Stimulated activated CD4-positive, alpha-beta T cell treated with anti-CD3 and anti-CD28 coated beads, Interleukin-1b, Interleukin-23, amount 100 ng/mL, for 24 hours (primary cell): ENCODE data around the gene GRID2IP.
"Not testable (repeated sequence)": the region's sequence is repeated elsewhere in the genome, so short reads cannot be mapped to it uniquely, and the experiment has no call there.

Source experiments
- DNase-seq, 4 experiments: peaks; one replicate each; pipeline ENCODE4 v3.0.0-alpha.2; 2020; ENCODE audit warnings: low read depth in 4 of 4, low spot score in 1 of 4

Gene GRID2IP

DNA sequence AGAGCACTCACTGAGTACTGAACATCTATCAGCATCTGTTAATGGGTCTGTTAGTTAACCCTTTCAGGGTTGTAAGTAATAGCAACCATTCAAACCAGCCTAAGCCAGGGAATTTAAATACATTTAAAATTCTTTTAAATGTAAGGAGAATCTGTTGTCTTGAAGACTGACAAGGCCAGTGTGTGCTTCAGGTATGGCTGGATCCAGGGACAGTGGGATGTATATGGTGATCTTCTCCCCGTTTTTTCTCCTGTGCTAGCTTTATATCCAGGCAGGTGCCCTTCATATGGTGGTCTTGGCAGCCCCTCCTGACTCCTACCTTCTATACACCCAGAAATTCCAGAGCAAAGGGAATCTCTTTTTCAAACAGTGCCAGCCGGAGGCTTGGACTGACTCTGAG is 56.9 kb downstream of the GRID2IP start:
- DNase-seq, result no peak

DNA sequence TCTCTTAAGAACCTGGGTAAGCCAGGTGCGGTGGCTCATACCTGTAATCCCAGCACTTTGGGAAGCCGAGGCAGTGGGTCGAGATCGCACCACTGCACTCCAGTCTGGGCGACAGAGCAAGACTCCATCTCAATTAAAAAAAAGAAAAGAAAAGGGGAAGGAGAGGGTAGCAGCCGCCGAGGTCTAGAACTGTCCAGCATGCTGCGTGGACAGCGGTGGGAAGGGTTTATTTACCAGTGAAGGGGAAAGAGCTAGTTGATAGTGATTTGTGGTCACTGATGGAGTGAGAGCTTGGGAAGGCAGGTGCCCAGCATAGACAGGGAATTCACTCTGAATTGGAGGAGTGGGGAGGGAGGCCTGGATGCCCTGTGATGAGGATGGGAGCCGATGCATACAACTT is 60.1 kb downstream of the GRID2IP start:
- no peak for DNase-seq

DNA sequence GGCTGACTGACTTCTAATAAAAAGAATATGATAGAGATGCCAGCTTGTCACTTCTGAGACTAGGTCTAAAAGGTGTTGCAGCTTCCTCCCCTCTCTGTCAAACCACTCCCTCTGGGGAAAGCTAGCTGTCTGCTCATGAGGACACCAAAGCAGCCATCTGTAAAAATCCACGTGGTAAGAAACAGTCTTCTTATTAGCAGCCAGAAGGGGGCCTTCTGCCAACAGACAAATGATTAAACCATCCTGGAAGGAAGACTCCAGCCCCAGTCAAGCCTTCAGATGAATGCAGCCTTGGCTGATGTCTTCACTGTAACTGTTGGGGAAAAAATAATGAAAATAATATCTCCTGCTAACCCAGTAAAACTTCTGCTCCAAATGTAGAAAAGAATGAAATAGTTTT is 61.6 kb downstream of the GRID2IP start:
- no peak for DNase-seq

DNA sequence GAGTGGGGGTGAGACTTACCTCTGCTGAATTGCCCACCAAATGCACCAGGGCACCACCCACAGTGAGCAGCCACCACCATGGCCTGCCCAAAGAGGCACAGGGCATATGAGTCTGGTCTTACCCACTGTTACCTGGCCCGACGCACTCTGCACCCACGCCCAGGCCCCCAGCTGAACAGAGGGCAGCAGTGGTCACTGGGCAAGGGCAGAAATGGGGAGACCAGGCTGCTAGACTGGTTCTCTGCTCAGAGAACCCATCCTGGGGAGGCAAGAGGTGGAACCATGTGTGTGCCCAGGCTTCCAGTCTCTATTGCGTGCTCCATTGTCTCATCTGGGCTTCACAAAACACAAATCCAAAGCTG is 64.1 kb downstream of the GRID2IP start:
- DNase-seq, result no peak

DNA sequence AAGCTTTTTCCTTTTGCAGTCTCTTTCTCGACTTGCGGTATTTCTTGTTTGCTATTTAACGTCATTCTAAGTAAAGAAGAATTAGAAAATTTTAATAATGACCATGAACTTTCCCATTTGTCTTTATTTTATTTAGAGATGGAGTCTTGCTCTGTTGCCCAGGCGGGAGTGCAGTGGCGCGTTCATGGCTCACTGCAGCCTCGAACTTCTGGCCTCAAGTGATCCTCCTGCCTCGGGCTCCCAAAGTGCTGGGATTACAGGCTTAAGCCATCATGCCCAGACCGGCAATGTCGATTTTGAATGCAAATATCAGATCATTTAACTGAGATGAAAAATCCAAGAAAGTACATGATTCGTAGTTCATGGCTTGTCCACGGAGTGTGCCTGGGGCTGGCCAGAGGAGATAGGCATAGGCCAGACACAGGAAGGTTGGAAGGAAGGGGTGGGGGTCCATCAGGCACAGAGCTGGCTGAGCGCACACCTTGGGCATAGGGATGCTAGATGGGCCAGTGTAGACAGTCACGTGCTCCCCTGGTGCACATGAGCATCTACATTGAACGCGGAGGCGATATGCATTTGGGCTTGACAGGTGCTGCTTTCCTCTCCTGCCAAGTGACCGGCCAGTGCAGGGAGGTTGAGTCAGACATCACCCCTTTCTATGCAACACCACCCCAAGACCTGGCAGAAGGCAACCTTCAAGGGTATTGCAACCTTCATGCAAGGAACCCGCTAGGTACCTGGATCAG is 64.7 kb downstream of the GRID2IP start:
- DNase-seq, result no peak

DNA sequence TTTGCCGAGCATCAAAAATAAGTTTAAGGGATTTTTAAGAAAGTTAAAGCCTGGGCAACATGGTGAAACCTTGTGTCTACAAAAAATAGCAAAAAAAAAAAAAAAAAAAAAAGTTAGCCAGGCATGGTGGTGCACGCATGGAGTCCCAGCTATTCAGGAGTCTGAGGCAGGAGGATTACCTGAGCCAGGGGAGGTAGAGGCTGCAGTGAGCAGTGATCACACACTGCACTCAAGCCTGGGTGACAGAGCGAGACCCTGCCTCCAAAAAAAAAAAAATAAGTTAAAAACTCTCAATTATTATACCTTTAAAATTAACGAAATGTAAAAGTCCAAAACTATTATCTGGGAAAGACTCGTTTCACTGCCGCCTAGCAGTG is 68.5 kb downstream of the GRID2IP start:
- DNase-seq, result no peak

DNA sequence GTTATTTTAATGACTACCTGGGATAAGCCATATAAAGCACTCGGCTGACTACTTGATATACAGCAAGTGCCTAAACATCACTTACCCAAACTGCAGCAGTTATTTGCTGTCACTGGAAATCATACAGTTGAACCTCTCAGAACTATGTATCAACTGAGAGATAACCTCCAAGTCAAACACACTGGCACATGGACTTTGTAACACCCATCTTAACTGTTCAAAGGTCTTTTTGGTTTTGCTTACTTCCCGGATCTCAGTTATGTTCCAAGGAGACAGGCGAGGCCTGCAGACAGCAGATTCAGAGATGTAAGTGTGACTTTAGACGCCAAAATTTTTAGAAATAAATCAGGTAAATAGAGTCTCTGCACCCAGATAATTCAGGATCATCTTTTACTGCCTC is 69.0 kb downstream of the GRID2IP start:
- no peak for DNase-seq

DNA sequence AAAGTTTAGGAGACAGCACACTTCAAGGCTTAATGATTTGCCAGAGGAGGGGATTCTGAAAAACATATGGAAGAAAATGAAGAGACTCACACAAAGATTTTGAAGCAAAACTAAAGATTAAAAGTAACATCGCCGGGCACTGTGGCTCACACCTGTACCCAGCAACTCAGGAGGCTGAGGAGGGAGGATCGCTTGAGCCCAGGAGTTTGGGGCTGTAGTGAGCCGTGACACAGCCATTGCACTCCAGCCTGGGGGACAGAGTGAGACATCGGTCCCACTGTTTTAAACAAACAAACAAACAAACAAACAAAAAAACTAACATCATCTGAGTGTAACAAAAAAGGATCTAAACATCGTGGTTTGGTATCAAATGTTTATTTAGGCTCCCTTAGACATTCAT is 69.8 kb downstream of the GRID2IP start:
- no peak for DNase-seq

DNA sequence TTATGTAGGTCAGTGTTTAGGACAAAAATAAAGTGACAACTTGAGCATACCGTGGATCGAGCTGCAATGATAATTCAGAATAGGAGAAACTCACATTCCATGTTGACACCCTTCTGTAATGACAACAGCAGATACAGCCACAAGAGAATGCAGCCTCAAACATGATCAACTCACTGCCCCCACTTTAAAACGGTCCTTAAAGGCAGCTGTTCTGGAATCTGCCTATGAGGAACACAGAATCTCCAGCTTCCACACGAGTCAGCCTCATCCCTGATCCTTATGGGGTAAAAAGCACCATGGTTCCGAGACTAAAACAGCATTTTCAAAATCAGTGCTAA is 71.0 kb downstream of the GRID2IP start:
- no peak for DNase-seq

DNA sequence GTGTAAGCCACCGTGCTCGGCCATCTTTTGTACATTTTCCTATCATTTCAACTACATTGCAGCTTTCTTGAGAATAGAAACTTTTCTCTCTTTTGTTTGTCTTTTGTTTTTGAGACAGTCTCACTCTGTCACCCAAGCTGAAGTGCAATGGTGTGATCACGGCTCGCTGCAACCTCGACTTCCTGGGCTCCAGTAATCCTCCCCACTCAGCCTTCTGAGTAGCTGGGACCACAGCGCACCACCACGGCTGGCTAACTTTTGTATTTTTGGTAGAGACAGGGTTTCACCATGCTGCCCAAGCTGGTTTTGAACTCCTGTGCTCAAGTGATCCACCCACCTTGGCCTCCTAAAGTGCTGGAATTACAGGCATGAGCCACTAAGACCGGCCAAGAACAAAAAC is 72.2 kb downstream of the GRID2IP start:
- no peak for DNase-seq

DNA sequence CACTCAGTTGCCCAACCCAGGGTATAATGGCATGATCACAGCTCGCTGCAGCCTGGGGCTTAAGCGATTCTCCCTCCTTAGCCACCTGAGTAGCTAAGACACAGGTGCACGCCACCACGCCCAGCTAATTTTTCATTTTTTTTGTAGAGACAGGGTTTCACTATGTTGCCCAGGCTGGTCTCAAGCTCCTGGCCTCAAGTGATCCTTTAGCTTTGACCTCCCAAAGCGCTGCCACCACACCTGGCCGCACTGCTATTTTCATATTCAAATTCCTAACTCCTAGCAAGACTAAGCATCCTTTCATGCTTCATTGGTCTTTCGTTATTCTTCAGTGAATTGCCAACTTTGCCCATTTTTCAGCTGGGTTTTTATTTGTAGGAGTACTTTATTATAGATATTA is 73.1 kb downstream of the GRID2IP start:
- no peak for DNase-seq

DNA sequence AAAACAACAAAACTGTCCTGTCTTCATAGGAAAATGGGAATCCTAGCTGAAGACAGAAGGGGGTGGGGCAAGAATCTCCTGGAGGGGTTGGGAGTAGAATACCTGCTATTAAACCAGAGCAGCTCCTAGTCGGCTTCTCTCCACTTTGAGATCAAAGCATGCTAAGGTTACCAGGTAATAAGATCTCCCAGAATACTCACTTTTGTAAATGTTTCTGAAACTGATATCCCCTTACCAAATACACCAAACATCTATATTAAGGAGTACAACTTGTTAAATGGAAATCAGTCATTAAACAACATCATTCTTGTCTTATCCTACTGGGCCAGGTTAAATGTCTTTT is 74.0 kb downstream of the GRID2IP start:
- DNase-seq, result no peak

DNA sequence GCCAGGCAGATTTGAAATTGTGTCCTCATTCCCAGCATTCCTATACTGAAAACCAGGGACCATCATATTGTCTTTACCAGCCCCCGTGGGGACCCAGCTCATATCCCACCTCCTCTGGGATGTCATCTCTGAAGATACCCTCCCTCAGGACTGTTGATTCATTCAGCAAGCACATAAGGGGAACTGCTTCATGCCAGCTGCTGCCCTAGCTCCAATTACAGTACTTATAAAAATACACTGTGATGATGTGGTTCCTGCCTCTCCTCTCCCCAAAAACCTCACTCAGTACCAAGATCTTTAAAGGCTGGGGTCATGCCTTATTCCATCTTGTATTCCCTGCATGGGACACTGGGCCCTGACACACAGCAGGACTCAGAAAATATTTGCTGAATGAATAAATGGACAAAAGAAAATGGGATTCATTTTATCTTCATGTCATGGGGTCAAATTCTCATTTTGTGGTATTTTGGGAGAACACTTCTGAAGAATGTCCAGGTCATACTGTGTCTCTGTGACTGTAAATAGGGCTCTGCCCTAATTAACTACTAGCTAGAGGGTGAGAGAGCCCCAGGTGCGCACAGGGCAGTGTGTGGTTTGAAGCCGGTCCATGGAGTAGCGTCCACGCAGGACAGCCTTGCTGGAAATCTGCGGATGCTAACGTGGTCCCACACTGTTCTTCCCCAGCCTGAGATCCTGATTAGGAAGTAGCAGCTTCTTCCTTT is 74.5 kb downstream of the GRID2IP start:
- no peak for DNase-seq

DNA sequence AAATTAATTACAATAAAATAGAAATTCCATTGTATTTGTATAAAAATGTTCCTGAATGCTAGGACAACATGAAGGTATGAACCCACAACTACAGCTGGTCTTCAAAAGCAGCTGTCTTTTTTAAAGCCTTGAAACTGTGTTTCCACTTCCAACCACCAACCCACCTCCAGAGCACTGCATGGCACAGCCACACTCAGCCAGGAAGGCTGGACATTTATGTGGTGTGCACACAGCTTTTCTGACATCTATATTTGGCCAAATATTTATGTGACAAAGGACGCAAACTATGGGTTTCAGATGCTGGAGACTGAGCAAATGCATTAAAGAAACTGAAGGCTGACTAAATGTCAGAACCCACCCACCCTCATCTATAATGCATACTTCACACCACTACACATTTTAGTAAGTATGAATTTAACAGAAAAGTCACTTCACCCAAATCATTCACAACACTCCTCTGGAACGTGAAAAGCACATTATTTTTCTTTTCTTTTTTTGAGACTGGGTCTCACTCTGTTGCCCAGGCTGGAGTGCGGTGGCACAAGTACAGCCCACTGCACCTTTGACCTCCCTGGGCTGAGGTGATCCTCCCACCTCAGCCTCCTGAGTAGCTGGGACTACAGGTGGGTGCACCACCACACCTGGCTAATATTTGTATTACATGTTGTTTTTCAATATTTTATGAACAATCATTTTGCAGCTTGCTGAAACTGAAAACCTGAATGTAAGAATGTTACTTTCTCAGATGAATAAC is 75.7 kb downstream of the GRID2IP start:
- DNase-seq, result no peak

DNA sequence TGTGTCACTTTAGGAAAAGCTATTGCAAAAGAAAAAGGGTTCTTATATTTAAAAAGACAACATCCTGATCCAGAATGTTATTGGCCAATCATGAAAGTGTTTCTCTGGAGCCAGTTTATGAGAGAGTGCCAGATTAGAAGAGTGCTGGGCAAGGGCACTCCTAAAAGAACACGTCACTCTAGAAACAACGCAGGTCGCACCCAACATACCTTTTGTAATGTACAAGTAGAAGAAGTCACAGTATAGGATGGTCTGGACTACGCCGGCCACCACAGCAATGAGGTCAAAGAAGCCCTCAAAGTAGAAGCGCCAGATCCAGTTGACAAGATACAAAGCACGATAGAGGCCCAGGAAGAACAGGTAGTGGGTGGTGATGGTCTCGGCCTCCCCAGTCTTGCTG is 85.4 kb downstream of the GRID2IP start:
- DNase-seq, result no peak

DNA sequence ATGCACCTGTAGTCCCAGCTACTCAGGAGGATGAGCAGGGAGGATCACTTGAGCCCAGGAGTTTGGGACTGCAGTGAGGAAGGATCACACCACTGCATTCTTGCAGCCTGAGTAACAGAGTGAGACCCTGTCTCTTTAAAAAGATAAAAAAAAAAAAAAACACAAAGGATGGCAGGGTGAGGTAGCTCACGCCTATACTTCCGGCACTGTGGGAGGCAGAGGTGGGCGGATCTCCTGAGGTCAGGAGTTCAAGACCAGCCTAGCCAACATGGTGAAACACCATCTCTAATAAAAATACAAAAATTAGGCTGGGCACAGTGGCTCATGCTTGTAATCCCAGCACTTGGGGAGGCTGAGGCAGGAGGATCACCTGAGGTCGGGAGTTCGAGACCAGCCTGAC is 87.7 kb downstream of the GRID2IP start:
- not testable (repeated sequence) for DNase-seq

DNA sequence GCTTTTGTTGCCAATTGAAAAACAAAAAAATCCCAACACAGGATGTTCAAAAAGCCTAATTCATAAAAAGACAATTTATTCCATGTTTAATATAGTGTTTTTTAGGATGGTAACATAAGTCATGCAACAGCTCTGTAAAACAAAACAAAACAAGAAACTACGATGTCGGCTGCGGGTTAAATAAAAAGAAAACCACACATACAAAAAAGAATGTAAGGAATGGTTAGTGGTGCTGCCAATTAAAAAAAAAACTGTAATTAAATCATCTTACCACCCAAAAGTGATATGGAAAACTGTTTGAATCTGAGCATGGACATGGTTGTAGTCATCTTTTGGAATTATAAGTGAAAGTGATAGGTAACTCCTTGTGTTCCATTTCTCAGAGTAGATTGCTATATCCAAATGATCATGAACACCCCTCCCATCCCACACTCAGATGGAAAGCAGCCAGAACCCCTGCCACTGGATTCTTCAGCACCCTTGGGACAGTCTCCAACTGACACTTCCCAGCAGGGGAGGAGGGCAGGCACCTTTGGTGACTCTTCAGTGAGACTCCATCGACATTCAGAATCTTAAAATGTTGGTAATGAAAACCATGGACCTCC is 89.2 kb downstream of the GRID2IP start:
- DNase-seq, result no peak

DNA sequence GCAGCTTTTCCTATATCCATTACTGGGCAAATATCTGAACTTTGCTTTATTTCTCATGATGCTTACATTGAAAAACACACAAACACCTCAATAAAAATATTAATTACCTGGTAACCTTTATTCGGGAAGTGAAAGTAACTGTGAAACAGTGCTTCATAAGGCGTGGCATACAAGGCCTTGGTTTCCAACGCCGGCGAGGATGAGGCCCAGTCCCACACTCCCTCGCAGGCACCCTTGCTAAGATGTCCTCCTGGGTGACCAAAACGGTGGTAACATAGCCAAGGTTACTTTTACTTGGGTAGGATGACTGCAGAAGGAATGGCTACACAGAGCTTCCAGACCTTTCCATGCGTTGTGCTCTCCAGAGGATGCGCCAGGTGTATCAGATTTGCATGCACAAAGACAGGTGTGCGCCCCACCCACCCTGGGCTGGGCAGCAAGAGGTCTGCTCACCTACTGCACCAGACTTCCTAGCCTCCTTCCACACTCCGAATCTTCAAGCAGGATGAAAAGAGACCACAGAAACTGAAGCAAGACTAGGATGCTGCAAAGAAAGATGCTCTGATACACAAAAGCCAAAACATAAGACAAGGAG is 90.2 kb downstream of the GRID2IP start:
- DNase-seq, result no peak

DNA sequence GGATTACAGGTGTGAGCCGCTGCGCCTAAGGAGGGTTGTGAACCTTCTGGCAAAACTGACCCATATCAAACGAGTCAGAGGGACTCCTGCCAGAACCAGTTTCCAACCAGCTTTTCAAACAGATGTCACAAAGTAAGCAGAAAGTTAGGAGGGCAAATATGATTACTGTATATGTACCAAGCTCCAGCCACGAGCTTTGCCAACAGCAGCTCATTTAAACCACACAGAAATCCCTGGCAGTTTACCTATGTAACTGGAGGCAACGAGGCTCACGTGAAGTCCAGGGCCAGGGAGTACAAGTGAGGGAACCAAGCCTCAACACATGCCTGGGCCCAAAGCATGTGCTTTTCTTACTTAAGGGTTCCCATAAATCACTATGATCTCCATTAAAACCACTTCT is 91.0 kb downstream of the GRID2IP start:
- no peak for DNase-seq

DNA sequence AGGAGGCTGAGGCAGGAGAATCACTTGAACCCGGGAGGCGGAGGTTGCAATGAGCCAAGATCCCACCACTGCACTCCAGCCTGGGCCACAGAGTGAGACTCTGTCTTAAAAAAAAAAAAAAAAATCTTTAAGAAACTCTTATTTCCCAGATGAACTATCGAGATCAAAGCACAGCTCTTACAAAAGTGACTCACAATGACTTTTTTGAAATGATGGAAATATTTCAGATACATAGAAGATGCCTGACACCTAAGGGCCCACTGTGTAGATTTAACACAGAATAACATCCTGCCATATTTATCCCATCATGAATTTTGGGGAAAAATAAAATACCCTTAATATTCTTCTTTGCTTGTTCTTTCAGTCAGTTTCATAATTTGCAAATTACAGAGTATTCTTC is 92.6 kb downstream of the GRID2IP start:
- not testable (repeated sequence) for DNase-seq

DNA sequence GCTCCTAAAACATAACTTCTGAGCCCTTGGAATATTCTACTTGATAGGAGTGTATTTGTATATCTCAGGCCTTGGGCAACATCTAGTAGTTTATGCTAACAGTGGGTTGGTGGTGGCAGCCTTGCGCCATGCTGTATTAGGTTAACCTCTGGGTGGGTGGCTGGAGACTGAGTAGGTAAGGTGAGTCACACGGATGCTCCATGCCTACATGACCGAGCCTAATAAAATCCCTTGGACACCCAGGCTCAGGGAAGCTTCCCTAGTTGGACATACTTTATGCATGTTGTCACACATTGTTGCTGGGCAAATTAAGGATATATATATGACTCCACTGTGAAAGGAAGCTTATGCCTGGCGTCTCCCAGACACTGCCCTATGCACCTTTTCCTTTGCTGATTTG is 97.5 kb downstream of the GRID2IP start:
- DNase-seq, result no peak

DNA sequence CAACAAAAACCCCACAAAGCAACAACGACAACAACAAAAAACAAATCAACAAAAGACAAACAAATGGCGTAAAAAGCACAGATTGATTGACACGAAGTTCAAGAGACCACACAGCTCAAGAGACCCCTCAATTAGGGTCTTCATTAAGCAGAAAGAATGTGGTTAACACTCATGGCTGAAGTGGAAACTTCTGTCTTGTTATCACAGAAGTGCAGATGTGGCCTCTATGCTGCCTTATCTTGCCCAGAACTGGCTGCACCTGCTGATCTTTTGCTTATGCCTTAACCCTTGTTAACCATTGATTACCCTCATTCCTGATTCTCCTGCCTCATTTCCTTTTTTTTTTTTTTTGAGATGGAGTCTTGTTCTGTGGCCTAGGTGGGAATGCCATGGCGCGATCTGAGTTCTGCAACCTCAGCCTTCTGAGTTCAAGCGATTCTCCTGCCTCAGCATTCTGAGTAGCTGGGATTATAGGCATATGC is 100.0 kb downstream of the GRID2IP start:
- no peak for DNase-seq
